GM18873 (cell line): ENCODE results near the gene BICRAL.
"Not testable (repeated sequence)": the region's sequence is repeated elsewhere in the genome, so short reads cannot be mapped to it uniquely, and the experiment has no call there.

Source experiments
- ATAC-seq: cut with Tn5 transposase; IDR thresholded peaks from one replicate; pipeline ENCODE4 v1.9.1; 2021; ENCODE audit warnings: mild to moderate bottlenecking, moderate library complexity, moderate number of reproducible peaks; ENCODE audit not compliant: unreplicated experiment, low FRiP score

The BICRAL gene

DNA sequence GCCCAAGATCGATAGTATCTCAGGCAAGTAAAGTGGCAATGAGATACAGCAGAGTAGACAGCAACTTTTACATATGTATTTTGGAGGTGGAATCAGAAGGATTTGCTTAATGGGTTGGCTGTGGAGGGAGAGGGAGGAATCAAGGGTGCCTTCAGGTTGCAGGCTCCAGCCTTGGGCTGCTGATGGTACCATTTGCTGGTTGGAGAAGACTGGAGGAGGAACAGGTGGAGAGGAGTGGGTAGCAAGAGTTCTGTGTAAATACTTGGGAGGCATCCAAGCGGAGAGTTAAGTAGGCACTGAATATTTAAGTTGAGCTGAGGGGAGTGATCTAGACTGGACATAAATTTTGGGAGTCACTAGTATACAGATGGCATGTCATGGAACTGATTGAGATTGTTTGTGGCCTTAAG is 5.2 kb downstream of the BICRAL start:
- no peak for ATAC-seq

DNA sequence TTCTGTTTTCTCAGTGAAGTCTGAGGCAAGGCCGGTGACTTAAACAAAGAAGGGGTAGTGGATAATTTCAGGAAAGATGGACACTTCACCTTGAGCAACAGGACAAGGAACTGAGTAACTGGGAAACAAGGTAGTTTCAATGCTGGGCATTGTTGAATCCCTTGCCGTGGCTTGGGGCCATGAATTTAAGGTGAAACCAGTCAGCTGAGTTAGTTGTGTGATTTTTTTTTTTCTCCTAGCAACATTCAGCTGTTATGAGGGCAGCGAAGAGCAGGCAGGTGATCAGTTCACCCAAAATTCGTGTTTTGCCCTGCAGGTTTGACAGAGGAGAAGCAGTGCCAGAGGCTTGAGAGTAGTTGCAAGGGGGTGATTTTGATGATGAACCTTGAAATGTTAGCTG is 6.8 kb downstream of the BICRAL start:
- ATAC-seq, result no peak

- no peak for ATAC-seq
Observed at GRCh38 chr6:42790549-42791181, 8.8 kb downstream of the BICRAL start.

DNA sequence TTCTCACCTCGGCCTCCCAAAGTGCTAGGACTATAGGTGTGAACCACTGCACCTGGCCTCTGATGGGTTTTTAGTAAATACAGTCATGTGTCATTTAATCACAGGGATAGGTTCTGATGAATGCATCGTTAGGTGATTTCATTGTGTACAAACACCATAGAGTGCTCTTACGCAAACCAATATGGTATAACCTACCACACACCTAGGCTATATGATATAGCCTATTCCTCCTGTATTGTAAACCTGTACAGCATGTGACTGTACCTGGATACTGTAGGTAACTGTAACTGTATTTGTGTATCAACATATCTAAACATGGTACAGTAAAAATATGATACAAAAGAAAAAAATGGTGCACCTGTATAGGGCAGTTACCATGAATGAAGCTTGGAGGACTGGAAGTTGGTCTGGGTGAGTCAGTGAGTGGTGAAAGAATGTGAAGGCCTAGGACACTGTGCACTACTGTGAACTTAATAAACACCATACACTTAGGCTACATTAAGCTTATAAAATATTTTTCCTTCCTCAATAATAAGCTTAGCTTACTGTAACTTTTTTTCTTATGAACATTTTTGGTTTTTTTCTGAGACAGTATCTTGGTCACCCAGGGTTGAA is 10.0 kb downstream of the BICRAL start:
- no peak for ATAC-seq

DNA sequence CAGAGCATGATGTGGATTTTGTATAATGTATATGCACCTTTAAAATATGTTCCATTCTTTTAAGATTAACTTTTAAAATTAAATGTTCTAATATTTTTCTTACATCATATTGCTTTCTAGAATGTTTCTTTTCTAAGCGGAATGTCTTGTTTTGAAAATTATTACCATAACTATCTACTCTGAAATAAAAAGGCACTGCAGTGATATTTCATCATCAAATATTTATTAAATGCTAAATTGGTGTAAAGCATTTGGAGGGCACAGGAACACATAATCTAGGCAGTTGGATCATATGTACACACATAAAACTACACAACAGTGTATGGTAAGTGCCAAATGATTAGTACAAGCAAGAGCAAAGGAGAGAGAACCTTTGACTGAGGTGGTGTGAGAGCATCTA is 13.8 kb downstream of the BICRAL start:
- no peak for ATAC-seq

DNA sequence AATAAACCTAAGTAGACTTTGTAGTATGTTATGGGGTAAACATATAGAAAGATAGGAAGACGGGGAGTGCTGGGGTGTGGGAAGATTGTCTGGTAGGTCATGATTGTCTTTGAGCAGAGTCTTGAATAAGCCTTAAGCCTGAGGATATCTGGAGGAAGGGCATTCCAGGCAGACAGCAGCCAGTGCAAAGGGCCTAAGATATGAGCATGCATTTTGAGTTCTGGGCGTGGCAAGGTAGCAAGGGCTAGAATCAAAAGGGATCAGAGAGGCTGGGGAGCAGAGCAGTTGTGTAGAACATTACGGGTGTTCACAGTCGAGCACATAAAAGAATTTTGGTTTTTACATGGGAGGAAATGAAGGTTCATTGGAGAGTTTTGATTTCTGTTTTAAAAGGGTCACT is 14.3 kb downstream of the BICRAL start:
- no peak for ATAC-seq

DNA sequence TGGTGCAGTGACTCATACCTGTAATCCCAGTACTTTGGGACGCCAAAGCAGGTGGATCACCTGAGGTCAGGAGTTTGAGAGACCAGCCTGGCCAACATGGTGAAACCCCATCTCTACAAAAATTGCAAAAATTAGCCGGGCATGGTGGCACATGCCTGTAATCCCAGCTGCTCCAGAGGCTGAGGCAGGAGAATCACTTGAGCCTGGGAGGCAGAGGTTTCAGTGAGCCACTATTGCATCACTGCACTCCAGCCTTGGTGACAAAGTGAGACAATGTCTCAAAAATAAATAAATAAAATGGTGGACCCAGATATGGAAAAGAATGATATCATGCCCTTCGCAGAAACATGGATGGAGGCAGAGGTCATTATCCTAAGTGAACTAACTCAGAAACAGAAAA is 15.8 kb downstream of the BICRAL start:
- not testable (repeated sequence) for ATAC-seq

- ATAC-seq, result no peak
Observed at GRCh38 chr6:42805297-42805861, 23.5 kb downstream of the BICRAL start.

DNA sequence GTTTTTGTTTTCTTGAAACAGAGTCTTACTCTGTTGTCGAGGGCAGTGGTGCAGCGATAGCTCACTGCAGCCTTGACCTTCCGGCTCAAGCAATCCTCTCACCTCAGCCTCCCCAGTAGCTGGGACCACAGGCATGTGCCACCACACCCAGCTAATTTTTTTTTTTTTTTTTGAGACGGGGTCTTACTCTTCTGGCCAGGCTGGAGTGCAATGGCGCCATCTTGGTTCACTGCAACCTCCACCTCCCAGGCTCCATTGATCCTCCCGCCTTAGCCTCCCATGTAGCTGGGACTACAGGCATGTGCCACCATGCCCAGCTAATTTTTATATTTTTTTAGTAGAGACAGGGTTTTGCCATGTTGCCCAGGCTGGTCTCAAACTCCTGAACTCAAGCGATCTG is 24.5 kb downstream of the BICRAL start:
- ATAC-seq, result not testable (repeated sequence)

- no peak for ATAC-seq
Observed at GRCh38 chr6:42808492-42809483, 26.9 kb downstream of the BICRAL start.

DNA sequence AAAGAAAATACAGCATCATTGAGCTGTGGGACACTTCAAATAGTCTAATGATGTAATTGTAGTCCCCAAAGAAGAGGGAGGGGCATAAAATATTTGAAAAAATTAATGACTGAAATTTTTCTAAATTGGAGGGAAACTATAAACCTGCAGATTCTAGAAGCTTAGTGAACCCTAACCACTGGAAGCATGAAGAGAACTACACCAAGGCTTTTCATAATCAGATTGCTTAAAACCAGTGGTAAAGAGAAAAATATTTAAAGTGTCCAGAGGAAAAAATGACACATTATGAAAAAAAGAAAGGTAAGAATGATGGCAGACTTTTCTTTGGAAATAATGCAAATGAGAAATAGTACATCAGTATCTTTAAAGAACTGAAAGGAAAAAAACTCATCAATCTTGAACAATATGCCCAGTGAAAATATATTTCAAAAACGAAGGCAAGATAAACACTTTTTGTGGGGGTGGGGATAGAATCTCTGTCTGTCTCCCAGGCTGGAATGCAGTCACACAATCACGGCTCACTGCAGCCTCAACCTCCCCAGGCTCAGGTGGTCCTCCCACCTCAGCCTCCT is 31.3 kb downstream of the BICRAL start:
- no peak for ATAC-seq

DNA sequence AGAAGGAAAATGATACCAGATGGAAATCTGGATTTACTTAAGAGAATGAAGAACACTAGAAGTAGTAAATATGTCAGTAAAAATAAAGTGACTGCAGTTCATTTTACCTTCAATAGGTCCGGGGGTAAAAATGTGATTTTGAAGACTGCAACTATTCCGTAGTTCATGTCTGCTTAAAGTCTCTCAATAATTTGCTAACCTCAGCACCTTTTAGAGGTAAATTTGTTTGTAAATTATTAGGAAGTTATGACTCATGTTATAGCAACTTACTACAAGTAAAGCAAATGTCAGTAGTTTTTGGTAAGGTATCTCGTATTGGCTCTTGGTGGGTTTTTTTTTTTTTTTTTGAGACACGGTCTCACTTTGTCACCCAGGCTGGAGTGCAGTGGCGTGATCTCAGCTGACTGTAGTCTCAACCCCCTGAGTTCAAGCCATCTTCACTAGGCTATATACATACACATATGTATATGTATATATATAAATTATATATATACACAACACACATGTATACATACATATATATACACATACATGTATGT is 32.1 kb downstream of the BICRAL start:
- ATAC-seq, result no peak

DNA sequence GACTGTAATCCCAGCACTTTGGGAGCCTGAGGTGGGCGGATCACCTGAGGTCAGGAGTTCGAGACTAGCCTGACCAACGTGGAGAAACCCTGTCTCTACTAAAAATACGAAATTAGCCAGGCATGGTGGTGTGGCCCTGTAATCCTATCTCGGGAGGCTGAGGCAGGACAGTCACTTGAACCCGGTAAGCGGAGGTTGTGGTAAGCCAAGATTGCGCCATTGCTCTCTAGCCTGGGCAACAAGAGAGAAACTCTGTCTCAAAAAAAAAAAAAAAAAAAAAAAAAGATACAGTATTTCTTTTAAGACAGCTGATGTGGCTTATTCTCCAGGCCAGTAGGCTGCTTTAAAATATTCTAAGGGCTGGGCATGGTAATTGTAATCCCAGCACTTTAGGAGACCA is 33.9 kb downstream of the BICRAL start:
- ATAC-seq, result not testable (repeated sequence)

DNA sequence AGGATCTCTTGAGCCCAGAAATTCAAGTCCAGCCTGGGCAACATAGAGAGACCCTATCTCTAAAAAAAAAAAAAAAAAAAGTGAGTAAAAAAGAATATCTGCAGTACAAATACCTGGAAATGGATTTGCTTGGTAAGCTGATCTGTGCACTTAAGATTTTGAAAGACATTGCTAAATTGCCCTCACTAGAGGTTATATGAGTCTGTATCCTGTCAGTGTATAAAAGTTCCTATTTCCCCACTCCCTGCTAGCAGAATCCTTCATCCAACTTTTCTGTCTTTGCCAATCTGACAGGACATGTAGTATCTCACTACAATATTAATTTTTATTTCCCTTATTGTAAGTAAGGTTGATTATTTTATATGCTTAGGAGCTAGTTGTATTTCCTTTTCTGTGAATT is 36.1 kb downstream of the BICRAL start:
- ATAC-seq, result no peak

DNA sequence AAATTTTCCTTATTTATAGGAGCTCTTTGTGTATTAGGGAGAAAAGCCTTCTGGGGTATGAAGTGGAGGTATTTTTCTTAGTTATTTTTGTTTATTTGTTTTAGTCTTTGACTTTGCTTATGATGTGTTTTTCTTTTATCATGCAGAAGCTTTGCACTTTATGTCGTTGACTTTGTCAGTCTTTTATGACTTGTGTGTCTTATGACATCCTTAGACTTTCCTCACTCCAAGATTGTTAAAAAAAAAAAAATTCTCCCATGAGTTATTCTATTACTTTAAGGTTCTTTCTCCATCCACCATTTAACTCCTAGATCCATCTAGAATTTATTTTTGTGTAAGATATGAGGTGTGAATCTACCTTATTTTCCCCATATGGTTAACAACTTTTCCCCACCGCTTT is 36.6 kb downstream of the BICRAL start:
- ATAC-seq, result no peak

- ATAC-seq, result no peak
Observed at GRCh38 chr6:42818878-42819277, 37.0 kb downstream of the BICRAL start.

DNA sequence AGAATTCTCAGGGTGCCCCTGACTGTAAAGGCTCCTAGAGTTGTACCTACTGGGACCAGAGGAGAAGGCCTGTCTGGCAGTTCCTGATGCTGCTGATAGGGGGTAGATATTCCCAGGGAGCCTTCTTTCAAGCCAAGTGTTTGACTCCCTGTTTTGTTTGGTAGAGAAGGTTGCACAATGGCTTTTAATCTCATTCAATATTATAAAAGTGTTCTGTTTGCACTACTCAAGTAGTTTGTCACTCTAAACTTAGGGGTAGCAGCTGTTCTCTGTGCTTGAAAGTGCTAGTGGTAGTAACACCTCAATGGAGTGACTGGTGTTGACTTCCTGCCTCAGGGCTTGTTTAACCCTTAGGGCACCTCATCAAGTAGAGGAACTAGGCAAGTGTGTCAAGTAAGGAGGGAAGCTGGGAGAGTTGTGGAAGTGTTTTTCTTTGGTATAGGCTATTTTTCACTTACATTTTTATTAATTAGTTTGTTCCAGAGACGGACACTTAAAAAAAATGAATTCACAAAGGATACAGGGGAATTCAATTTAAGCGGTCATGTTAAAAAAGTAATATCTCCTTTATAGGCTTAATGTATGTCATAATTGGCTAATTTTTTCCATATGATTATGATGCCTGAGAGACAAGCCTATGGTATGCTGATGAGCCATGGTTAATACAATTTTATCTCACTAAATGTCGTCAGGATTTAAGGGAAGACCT is 38.1 kb downstream of the BICRAL start:
- ATAC-seq, result no peak

DNA sequence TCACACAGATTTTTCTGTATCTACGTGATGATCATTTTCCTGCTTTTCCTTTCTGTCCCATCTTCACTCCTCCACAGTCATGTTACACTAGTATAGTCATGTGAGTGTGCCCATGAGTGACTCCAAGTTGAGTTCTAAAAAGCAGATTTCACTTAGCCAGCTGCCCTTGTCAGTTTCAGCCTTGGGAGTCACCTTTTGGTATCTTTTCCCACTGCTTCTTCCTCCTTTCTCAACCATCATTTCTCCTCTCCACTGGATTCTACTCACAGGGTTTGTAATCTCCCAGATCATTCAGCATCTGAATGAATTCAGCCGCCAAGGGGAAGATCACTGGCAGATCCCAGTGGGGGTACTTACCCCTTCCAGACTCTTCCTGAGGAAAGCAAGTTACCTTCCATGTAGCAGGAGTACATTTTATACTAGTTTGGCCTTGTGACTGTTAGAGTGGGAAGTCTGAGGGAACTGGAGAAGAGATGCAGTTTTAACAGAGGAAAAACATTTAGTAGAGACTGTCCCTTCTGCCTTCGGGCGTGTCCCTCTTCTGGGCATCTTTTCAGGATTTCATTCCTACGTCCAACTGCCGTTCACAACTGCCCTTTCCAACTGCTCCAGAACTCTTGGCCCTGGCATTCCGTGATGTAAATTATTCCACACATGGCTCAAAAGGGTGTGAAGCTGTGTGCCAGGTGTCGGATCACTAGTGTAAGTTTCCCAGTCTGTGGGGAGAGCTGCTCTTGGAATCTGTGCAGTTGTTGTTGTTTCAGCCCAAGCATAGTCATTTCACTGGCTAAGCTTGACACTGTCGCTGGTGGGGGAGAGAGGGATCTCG is 38.9 kb downstream of the BICRAL start:
- ATAC-seq, result no peak

DNA sequence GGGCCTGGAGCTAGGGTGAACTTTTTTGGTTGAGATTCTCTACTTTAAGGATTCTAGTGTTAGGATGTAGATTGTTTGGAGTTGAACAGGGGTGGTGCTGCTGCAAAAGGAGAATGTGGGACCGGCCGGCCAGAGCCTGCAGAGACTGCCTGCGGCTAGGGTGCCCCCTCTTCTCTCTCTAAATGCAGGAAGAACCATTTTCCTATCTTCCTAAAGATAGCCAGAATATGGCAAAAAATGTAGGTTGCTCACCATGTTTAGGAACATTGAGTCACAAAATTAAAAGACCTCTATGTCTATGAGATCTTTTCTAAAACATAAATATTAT is 39.5 kb downstream of the BICRAL start:
- ATAC-seq, result no peak
